K562 (cell line): ENCODE measurements around the gene ELFN2. TPM values are rescaled to one million over a fixed set of nuclear protein-coding genes. Genes with fewer than 3 reads are reported as not detected.

Experiments
- ATAC-seq: fragments of 200-7000 bp; cut with Tn5 transposase; 3 replicates; pipeline ENCODE4 v1.9.1; 2020; ENCODE audit warnings: moderate library complexity
- BruUV-seq: library from RNA; stranded (reverse); fragments of 400-500 nt; replicated peaks from 2 replicates; lab custom pipeline; 2021; lab: Mats Ljungman, UMichigan
- CTCF ChIA-PET: fragments of 300-600 bp; formaldehyde crosslinking; extraction: SDS; loops from one replicate; lab custom pipeline; 2021; ENCODE audit warnings: low intra/inter-chr PET ratio; lab: Yijun Ruan, JAX
- POLR2A ChIA-PET: fragments of 300-600, 350-650 bp; sonication (Branson Sonifier 250); formaldehyde crosslinking; extraction: SDS; loops from one replicate; lab custom pipeline; 2021; ENCODE audit warnings: antibody characterized with exemption, inconsistent platforms; lab: Yijun Ruan, JAX
- DNase-seq, 4 experiments: peaks; one replicate each; pipeline versions ENCODE4 v3.0.0 to v3.0.0-alpha.2; 2011 to 2018; ENCODE audit warnings: low spot score in 3 of 4, mixed read lengths in 3 of 4; ENCODE audit errors: extremely low read depth in 1 of 4
- FAIRE-seq: peaks from 2 replicates; lab custom pipeline; 2011; peaks lifted over from hg19 to GRCh38; lab: Jason Lieb, UNC
- H2AFZ ChIP-seq: 2 replicates; pipeline ENCODE4 v1.6.0; 2011; ENCODE audit warnings: low read depth, low read length, control low read depth, inconsistent platforms
- H3K27ac ChIP-seq: fragments of 200-600 bp; 3 replicates; pipeline ENCODE4 v1.8.0; 2011; ENCODE audit warnings: low read depth, mild to moderate bottlenecking, control low read depth, inconsistent platforms, low read length, moderate library complexity, mixed read lengths; ENCODE audit errors: extremely low read depth
- H3K27me3 ChIP-seq, 2 experiments: fragments of 300-600 bp in 1 of 2; 2 replicates in 1 of 2; 3 replicates in 1 of 2; pipeline versions ENCODE4 v1.6.0 to v1.8.0; 2011; ENCODE audit warnings: inconsistent platforms in 2 of 2, low read length in 2 of 2, mild to moderate bottlenecking in 1 of 2, mixed read lengths in 1 of 2, moderate library complexity in 1 of 2; ENCODE audit not compliant: control insufficient read depth in 2 of 2, insufficient read depth in 2 of 2
- H3K36me3 ChIP-seq: fragments of 300-600 bp; 3 replicates; pipeline ENCODE4 v1.8.0; 2011; ENCODE audit warnings: mild to moderate bottlenecking, low read length, inconsistent platforms; ENCODE audit not compliant: control insufficient read depth, insufficient read depth
- H3K4me1 ChIP-seq, 2 experiments: fragments of 200-600 bp in 1 of 2; replicated peaks in 1 of 2; 2 replicates in 1 of 2; 3 replicates in 1 of 2; pipeline versions ENCODE4 v1.5.1 to v1.8.0; 2011; ENCODE audit warnings: inconsistent platforms in 2 of 2, low read length in 2 of 2, mild to moderate bottlenecking in 1 of 2, mixed read lengths in 1 of 2, moderate library complexity in 1 of 2; ENCODE audit not compliant: control insufficient read depth in 2 of 2, insufficient read depth in 2 of 2
- H3K4me2 ChIP-seq: 2 replicates; pipeline ENCODE4 v1.6.1; 2011; ENCODE audit warnings: low read length, control low read depth, inconsistent platforms, mixed read lengths; ENCODE audit not compliant: insufficient read depth
- H3K4me3 ChIP-seq: fragments of 200-600 bp; sonication (generic), shearing (Covaris generic); 2 replicates; pipeline ENCODE4 v1.5.1; 2016; ENCODE audit warnings: control low read depth, inconsistent platforms
- H3K79me2 ChIP-seq: fragments of 200-600 bp; 3 replicates; pipeline ENCODE4 v1.8.0; 2011; ENCODE audit warnings: low read length, inconsistent platforms; ENCODE audit not compliant: control insufficient read depth, insufficient read depth
- H3K9ac ChIP-seq, 2 experiments: 2 replicates each; pipeline versions ENCODE4 v1.6.0 to v1.6.1; 2011; ENCODE audit warnings: low read depth in 2 of 2, low read length in 2 of 2, control low read depth in 1 of 2, inconsistent platforms in 1 of 2, mild to moderate bottlenecking in 1 of 2, mixed read lengths in 1 of 2; ENCODE audit not compliant: insufficient read depth in 1 of 2
- H3K9me1 ChIP-seq: one replicate; pipeline ENCODE4 v1.6.0; 2011; ENCODE audit warnings: inconsistent platforms, mild to moderate bottlenecking, low read length, moderate library complexity; ENCODE audit not compliant: control insufficient read depth, insufficient read depth
- H3K9me3 ChIP-seq: replicated peaks from 2 replicates; pipeline ENCODE4 v1.5.1; 2011; ENCODE audit warnings: low read depth, low read length, inconsistent platforms; ENCODE audit not compliant: control insufficient read depth, insufficient read depth
- H4K20me1 ChIP-seq: replicated peaks from 2 replicates; pipeline ENCODE4 v1.6.1; 2011; ENCODE audit warnings: low read length, inconsistent platforms, mixed read lengths; ENCODE audit not compliant: control insufficient read depth, insufficient read depth
- ARNT ChIP-seq, 2 experiments: fragments of 450-650 bp; IDR thresholded peaks; 2 replicates each; pipeline ENCODE4 v1.6.1; 2016; ENCODE audit warnings: mild to moderate bottlenecking in 1 of 2
- CEBPB ChIP-seq: fragments of 450-650 bp; IDR thresholded peaks from 2 replicates; pipeline ENCODE4 v1.6.1; 2016; ENCODE audit warnings: missing genetic modification characterization, missing compliant biosample characterization
- CEBPG ChIP-seq, 3 experiments: fragments of 200-800 bp in 1 of 3; sonication (Bioruptor generic) in 1 of 3; sonication (generic) in 1 of 3; formaldehyde crosslinking in 1 of 3; IDR thresholded peaks in 2 of 3; conservative IDR thresholded peaks in 1 of 3; 2 replicates each; pipeline versions ENCODE4 v1.6.1 to v1.8.0; 2016 to 2022; ENCODE audit warnings: missing compliant biosample characterization in 2 of 3, missing genetic modification characterization in 2 of 3, mild to moderate bottlenecking in 1 of 3, missing genetic modification reagents in 1 of 3
- CHD4 ChIP-seq: fragments of 200-600 bp; sonication (generic); IDR thresholded peaks from 3 replicates; pipeline ENCODE4 v1.6.1; 2012; ENCODE audit warnings: low read depth, mild to moderate bottlenecking, mixed read lengths, low read length, inconsistent platforms; ENCODE audit not compliant: insufficient read depth, insufficient replicate concordance, poor library complexity, severe bottlenecking
- CREB3L1 ChIP-seq: fragments of 450-650 bp; IDR thresholded peaks from 2 replicates; pipeline ENCODE4 v1.6.1; 2014; ENCODE audit warnings: low read depth, mild to moderate bottlenecking, moderate library complexity, borderline replicate concordance
- EP400 ChIP-seq: fragments of 450-650 bp; IDR thresholded peaks from 2 replicates; pipeline ENCODE4 v1.6.1; 2017; ENCODE audit warnings: antibody characterized with exemption, mild to moderate bottlenecking, moderate library complexity
- MCM2 ChIP-seq: fragments of 450-650 bp; IDR thresholded peaks from 2 replicates; pipeline ENCODE4 v1.6.1; 2017; ENCODE audit warnings: low read depth, mild to moderate bottlenecking
- OTX1 ChIP-seq: fragments of 450-650 bp; formaldehyde crosslinking; IDR thresholded peaks from 2 replicates; pipeline ENCODE4 v1.4.0; 2022; ENCODE audit warnings: mild to moderate bottlenecking
- POLR2H ChIP-seq: IDR thresholded peaks from 2 replicates; pipeline ENCODE4 v1.6.1; 2016; ENCODE audit warnings: missing genetic modification characterization, low read depth, mild to moderate bottlenecking, control low read depth, missing compliant biosample characterization, moderate library complexity
- RAD51 ChIP-seq: fragments of 450-650 bp; IDR thresholded peaks from 2 replicates; pipeline ENCODE4 v1.7.1; 2016; ENCODE audit warnings: low read depth, mild to moderate bottlenecking, borderline replicate concordance
- RBM22 ChIP-seq: fragments of 200-400 bp; formaldehyde crosslinking; IDR thresholded peaks from 2 replicates; pipeline ENCODE4 v1.6.1; 2018; ENCODE audit warnings: low read length, low read depth; ENCODE audit not compliant: poor library complexity, severe bottlenecking
- SIN3A ChIP-seq, 2 experiments: fragments of 150-350 bp in 1 of 2; IDR thresholded peaks; 2 replicates each; pipeline ENCODE4 v1.6.1; 2011 to 2016; ENCODE audit warnings: borderline replicate concordance in 2 of 2, low read depth in 2 of 2, low read length in 2 of 2, mild to moderate bottlenecking in 2 of 2, moderate library complexity in 2 of 2; ENCODE audit not compliant: control insufficient read depth in 1 of 2
- SRSF7 ChIP-seq: fragments of 200-400 bp; formaldehyde crosslinking; optimal IDR thresholded peaks from 2 replicates; pipeline ENCODE3; 2017; ENCODE audit warnings: mild to moderate bottlenecking, low read depth, low read length
- TCF7 ChIP-seq: sonication (generic); IDR thresholded peaks from 2 replicates; pipeline ENCODE4 v1.6.1; 2016; ENCODE audit warnings: antibody characterized with exemption, borderline replicate concordance
- TCFL5 ChIP-seq: fragments of 250-450 bp; sonication (Bioruptor Pico); conservative IDR thresholded peaks from 2 replicates; pipeline ENCODE4 v1.6.1; 2021; ENCODE audit warnings: mild to moderate bottlenecking, moderate library complexity, matching md5 sums
- ZBED1 ChIP-seq: IDR thresholded peaks from 2 replicates; pipeline ENCODE4 v1.6.1; 2014
- ZNF143 ChIP-seq: sonication (generic); formaldehyde crosslinking; IDR thresholded peaks from 2 replicates; pipeline ENCODE4 v1.9.0; 2022; ENCODE audit warnings: mild to moderate bottlenecking, missing genetic modification reagents
- ZNF146 ChIP-seq: IDR thresholded peaks from one replicate; pipeline ENCODE4 v1.6.1; 2018; ENCODE audit warnings: missing compliant biosample characterization; ENCODE audit not compliant: unreplicated experiment
- WGBS: fragments of 100-300 bp; shearing (Covaris generic); methylation state at CpG from one replicate; pipeline ENCODE4 v1.1.6; 2016; ENCODE audit warnings: low coverage, mixed read lengths; ENCODE audit not compliant: insufficient coverage; ENCODE audit errors: missing lambda C conversion rate; 5-methylcytosine and 5-hydroxymethylcytosine counted together
- in situ Hi-C: fragments of 300-500 bp; cut with MboI; formaldehyde crosslinking; loops from 4 replicates; pipeline ENCODE4 v1.15.0; 2018; ENCODE audit warnings: inconsistent platforms, mixed read lengths
- intact Hi-C: fragments of 100-400 bp; cut with micrococcal nuclease; formaldehyde crosslinking; loops from 2 replicates; pipeline ENCODE4 v1.14.2; 2022
- polyA plus RNA-seq, 8 experiments: library from polyadenylated mRNA; depleted of rRNA in 4 of 8; stranded (reverse) in 5 of 8; unstranded in 3 of 8; fragments of >200 nt; fragmentation: Nextera tagmentation in 2 of 8; fragmentation: Illumina TruSeq in 1 of 8; extraction: Ambion mirVana in 2 of 8; extraction: Trizol in 1 of 8; gene quantifications; 2 replicates each; pipeline versions ENCODE4 v1.2.1 to v1.2.3, GENCODE V29; 2011 to 2014; ENCODE audit warnings: inconsistent platforms in 1 of 8, missing spikeins in 1 of 8
- total RNA-seq, 7 experiments: library from RNA; depleted of rRNA in 6 of 7; stranded (reverse); fragments of >200 nt in 6 of 7; fragmentation: Illumina TruSeq in 2 of 7; extraction: Trizol in 2 of 7; gene quantifications; 2 replicates each; pipeline versions ENCODE4 v1.2.1 to v1.2.3, GENCODE V29; 2011 to 2021; ENCODE audit warnings: low replicate concordance in 1 of 7
- TF ChIP-seq, protein P1 (sequence below): fragments of 450-650 bp; IDR thresholded peaks from 2 replicates; pipeline ENCODE4 v1.6.1; 2017; ENCODE audit warnings: mild to moderate bottlenecking, moderate library complexity
- TF ChIP-seq, protein P2 (sequence below): sonication (generic); formaldehyde crosslinking; IDR thresholded peaks from 2 replicates; pipeline ENCODE4 v1.5.0; 2020; ENCODE audit warnings: missing genetic modification reagents

The ELFN2 gene
- total and polyA plus RNA-seq, 9 of the 15 experiments (the other 6 are each of a cell fraction or from before 2014, with no cell fraction given): not detected

GRCh38 chr22:37442537-37442936, 15.3 kb upstream of the ELFN2 start:
- in situ Hi-C loops (no loop called here), intact Hi-C loops (no loop called here)
- no peak overlapping the region for H3K4me2 ChIP-seq
- no peak overlapping the region for H3K9ac ChIP-seq
- H2AFZ ChIP-seq: no peak overlapping the region
- ChIA-PET CTCF (no interaction called here), POLR2A (no interaction called here)
- FAIRE-seq (no peak), DNase-seq (no peak), ATAC-seq (no peak)
- peaks cover 0 to 27% of the 10 kb centered on the region in 2 experiments; a peak in 3 of 5 replicates for H3K27me3 ChIP-seq
- H3K9me3 ChIP-seq: no peaks in the 10 kb centered on the region
- no peaks in the 10 kb centered on the region for H3K36me3 ChIP-seq
- H4K20me1 ChIP-seq: no peaks in the 10 kb centered on the region
- H3K4me1 ChIP-seq: no peaks in the 10 kb centered on the region
- WGBS: 0% methylated on average over 2 of the region's 2 CpGs
- no peak overlapping the region for H3K27ac ChIP-seq
- no peak overlapping the region for H3K4me3 ChIP-seq
- H3K9me1 ChIP-seq: no peaks in the 10 kb centered on the region
- no peaks in the 10 kb centered on the region for H3K79me2 ChIP-seq
- BruUV-seq: no TSS peak
- TF ChIP-seq ARNT (IDR thresholded peaks at IDR 0.05) (no peak), CEBPG (CRISPR knock-in tag; IDR thresholded peaks at IDR 0.05) (no peak), CEBPG (tag; conservative IDR thresholded peaks at IDR 0.05 in 1 of 2, IDR thresholded peaks at IDR 0.05 in 1 of 2) (peak in 1 of 2 experiments; percentile 63; a peak in 2 of 4 replicates), SRSF7 (no peak), EP400 (no peak), RAD51 (peak; percentile 24; the same call in 1 of the 2 replicates), MCM2 (no peak), TCFL5 (CRISPR knock-in tag) (no peak), CHD4 (no peak), ZBED1 (no peak), ZNF146 (CRISPR knock-in tag) (no peak), SIN3A (IDR thresholded peaks at IDR 0.05; ENCODE audit: borderline replicate concordance in 2 of 2, control insufficient read depth in 1 of 2, low read depth in 2 of 2, low read length in 2 of 2) (no peak), CREB3L1 (no peak), TCF7 (no peak), ZNF143 (CRISPR knock-in tag) (peak; percentile 50; the same call in 1 of the 2 replicates), OTX1 (CRISPR knock-in tag) (no peak), POLR2H (tag) (no peak), RBM22 (no peak), CEBPB (tag) (peak; percentile 61)
- TF ChIP-seq, protein P1, sequence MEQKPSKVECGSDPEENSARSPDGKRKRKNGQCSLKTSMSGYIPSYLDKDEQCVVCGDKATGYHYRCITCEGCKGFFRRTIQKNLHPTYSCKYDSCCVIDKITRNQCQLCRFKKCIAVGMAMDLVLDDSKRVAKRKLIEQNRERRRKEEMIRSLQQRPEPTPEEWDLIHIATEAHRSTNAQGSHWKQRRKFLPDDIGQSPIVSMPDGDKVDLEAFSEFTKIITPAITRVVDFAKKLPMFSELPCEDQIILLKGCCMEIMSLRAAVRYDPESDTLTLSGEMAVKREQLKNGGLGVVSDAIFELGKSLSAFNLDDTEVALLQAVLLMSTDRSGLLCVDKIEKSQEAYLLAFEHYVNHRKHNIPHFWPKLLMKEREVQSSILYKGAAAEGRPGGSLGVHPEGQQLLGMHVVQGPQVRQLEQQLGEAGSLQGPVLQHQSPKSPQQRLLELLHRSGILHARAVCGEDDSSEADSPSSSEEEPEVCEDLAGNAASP: no peak
- TF ChIP-seq, protein P2, sequence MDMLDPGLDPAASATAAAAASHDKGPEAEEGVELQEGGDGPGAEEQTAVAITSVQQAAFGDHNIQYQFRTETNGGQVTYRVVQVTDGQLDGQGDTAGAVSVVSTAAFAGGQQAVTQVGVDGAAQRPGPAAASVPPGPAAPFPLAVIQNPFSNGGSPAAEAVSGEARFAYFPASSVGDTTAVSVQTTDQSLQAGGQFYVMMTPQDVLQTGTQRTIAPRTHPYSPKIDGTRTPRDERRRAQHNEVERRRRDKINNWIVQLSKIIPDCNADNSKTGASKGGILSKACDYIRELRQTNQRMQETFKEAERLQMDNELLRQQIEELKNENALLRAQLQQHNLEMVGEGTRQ (CRISPR knock-in tag): peak; percentile 78
